Putamen (tissue), 1 donor: Measurements from ENCODE around the gene SCTR.

ENCODE experiments used
- DNase-seq: peaks from one replicate; pipeline ENCODE4 v3.0.0-alpha.2; 2016; ENCODE audit warnings: low spot score

Gene SCTR

GRCh38 chr2:119474371-119475224, 49.7 kb downstream of the SCTR start:
- DNase-seq = no peak

- no peak for DNase-seq
Measured at GRCh38 chr2:119473621-119474370, 50.5 kb downstream of the SCTR start.

GRCh38 chr2:119472749-119473148, 51.5 kb downstream of the SCTR start:
- no peak for DNase-seq

GRCh38 chr2:119469661-119470297, 54.5 kb downstream of the SCTR start:
- DNase-seq = no peak

- no peak for DNase-seq
Measured at GRCh38 chr2:119469131-119469530, 55.2 kb downstream of the SCTR start.

- DNase-seq = no peak
Measured at GRCh38 chr2:119468154-119468955, 55.9 kb downstream of the SCTR start.

- no peak for DNase-seq
Measured at GRCh38 chr2:119466373-119466772, 57.9 kb downstream of the SCTR start.

GRCh38 chr2:119465687-119466086, 58.6 kb downstream of the SCTR start:
- DNase-seq = no peak

GRCh38 chr2:119464981-119465380, 59.3 kb downstream of the SCTR start:
- no peak for DNase-seq

- no peak for DNase-seq
Measured at GRCh38 chr2:119463990-119464389, 60.3 kb downstream of the SCTR start.

- no peak for DNase-seq
Measured at GRCh38 chr2:119463136-119463535, 61.1 kb downstream of the SCTR start.

- DNase-seq = no peak
Measured at GRCh38 chr2:119462574-119462973, 61.7 kb downstream of the SCTR start.

- no peak for DNase-seq
Measured at GRCh38 chr2:119461811-119462210, 62.5 kb downstream of the SCTR start.

- DNase-seq = no peak
Measured at GRCh38 chr2:119460076-119460475, 64.2 kb downstream of the SCTR start.

- DNase-seq = no peak
Measured at GRCh38 chr2:119455066-119455718, 69.1 kb downstream of the SCTR start.

- DNase-seq = no peak
Measured at GRCh38 chr2:119453972-119454593, 70.2 kb downstream of the SCTR start.

GRCh38 chr2:119451336-119452050, 72.8 kb downstream of the SCTR start:
- DNase-seq = no peak

- DNase-seq = no peak
Measured at GRCh38 chr2:119449521-119449920, 74.8 kb downstream of the SCTR start.

GRCh38 chr2:119448427-119449141, 75.7 kb downstream of the SCTR start:
- DNase-seq = no peak

- no peak for DNase-seq
Measured at GRCh38 chr2:119446037-119446436, 78.2 kb downstream of the SCTR start.
